Measurements from ENCODE around the gene BRF1. TPM values are rescaled to one million over a fixed set of nuclear protein-coding genes. Genes with fewer than 3 reads are reported as not detected.
"Not testable (repeated sequence)": the region's sequence is repeated elsewhere in the genome, so short reads cannot be mapped to it uniquely, and the experiment has no call there.

BRF1 gene
- total RNA-seq, 2 experiments from 2014 or later, result 21.9 to 22.8 TPM

DNA sequence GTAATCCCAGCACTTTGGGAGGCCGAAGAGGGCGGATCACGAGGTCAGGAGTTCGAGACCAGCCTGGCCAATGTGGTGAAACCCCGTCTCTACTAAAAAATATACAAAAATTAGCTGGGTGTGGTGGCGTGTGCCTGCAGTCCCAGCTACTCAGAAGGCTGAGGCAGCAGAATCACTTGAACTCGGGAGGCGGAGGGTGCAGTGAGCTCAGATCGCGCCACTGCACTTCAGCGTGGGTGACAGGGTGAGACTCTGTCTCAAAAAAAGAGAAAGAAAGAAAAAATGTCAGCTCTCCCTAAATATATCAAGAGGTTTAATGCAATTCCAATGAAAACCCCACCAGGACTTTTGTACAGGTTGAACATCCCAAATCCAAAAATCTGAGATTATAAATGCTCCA is 3.5 kb downstream of the BRF1 start:
- not testable (repeated sequence) for H3K27me3 Mint-ChIP-seq, H3K4me3 Mint-ChIP-seq, H3K9me3 Mint-ChIP-seq, DNase-seq, H3K36me3 Mint-ChIP-seq, H3K27ac Mint-ChIP-seq
- peaks cover 41% of the 10 kb centered on the region for H3K4me1 Mint-ChIP-seq

GRCh38 chr14:105294142-105294597 is 6.6 kb downstream of the BRF1 start:
- peak; percentile 77 for DNase-seq
- peaks cover 4% of the 10 kb centered on the region for H3K36me3 Mint-ChIP-seq
- H3K27ac Mint-ChIP-seq, result peak overlapping the region; percentile 87
- peaks cover 45% of the 10 kb centered on the region for H3K4me1 Mint-ChIP-seq
- no peaks in the 10 kb centered on the region for H3K9me3 Mint-ChIP-seq
- H3K27me3 Mint-ChIP-seq, result no peaks in the 10 kb centered on the region
- H3K4me3 Mint-ChIP-seq, result peak overlapping the region; percentile 56

DNA sequence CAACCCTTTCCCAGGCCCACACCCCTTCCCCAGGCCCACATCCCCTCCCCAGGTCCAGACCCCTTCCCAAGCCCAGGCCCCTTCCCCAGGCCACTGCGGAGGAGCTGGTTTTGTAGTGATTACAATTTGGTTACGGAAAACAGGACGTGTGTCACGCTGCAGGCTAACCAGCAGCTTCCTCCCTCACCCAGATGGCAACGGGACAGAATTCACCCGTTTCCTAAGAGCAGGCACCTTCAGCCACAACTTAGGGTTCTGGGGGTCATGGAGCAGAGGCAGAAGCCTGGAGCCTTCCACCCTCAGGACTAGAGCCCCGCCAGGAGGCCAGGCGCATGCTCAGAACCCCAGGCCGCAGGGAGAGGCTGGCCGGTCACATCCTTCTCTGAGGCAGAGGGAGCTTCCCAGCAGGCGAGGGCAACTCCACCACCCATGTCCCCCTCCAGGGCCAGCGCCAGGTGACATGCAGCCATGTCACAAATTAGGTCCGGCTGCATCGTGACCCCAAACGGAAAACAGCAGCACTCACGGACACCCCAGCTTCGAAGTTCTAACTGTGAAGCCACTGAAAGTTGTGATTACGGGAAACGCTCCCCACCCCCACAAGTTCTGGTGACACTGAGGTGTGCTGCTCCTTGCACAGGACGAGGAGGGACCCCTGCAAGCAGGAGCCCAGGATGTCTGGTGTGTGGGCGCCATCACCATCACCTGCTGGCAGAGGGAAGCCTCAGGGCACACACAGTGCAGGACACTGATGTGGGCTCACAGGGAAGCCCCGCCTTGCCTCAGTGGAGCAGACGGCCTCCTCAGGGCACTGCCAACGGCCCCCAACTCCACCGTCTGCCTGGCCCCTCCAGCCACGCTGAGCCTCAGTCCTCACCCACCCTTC is 7.7 kb downstream of the BRF1 start:
- Mint-ChIP-seq H3K36me3 (peaks cover 2% of the 10 kb centered on the region), H3K27ac (peak overlapping the region; percentile 86), H3K9me3 (no peaks in the 10 kb centered on the region), H3K4me1 (peaks cover 38% of the 10 kb centered on the region), H3K27me3 (no peaks in the 10 kb centered on the region), H3K4me3 (peak overlapping the region; percentile 56)
- DNase-seq, result peak; percentile 71

DNA sequence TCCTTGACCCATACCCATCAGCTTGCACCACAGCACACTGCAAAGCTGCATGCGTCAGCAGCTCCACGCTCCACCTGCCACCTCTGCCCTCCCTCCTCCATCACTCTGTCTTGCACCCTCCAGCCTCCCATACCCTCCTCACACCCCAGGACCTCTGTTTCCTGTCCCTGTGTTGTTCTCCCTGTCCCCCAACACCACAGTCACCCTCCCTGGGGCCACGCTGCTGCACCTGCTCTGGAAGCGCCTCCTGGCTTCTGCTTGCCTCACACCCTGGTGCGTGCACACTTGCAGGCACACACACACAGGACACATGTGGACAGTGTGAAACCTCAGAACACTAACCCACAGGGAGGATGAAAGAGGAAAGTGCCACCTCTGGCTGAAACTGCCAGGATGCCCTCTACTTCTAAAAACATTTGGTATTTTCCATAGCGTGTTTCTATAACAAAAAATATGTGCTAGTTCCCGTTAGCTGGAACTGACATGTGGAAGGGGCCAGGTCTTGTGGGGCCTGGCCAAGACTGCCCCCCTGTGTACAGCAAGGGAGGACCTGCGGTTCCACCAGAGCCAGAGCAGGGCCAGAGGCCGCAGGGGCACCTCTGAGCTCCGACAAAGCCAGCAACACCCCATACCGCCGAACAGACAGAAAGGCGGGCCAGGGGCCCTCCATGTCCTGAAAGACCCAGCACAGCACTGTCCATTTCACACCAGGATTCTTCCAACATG is 10.0 kb downstream of the BRF1 start:
- no peaks in the 10 kb centered on the region for H3K9me3 Mint-ChIP-seq
- no peak for DNase-seq
- peaks cover 2% of the 10 kb centered on the region for H3K36me3 Mint-ChIP-seq
- no peak overlapping the region for H3K27ac Mint-ChIP-seq
- peaks cover 38% of the 10 kb centered on the region for H3K4me1 Mint-ChIP-seq
- no peaks in the 10 kb centered on the region for H3K27me3 Mint-ChIP-seq
- no peak overlapping the region for H3K4me3 Mint-ChIP-seq

- H3K27me3 Mint-ChIP-seq, H3K4me3 Mint-ChIP-seq, H3K27ac Mint-ChIP-seq, H3K9me3 Mint-ChIP-seq, DNase-seq, H3K36me3 Mint-ChIP-seq: not testable (repeated sequence)
- H3K4me1 Mint-ChIP-seq, result peaks cover 34% of the 10 kb centered on the region
Observed at GRCh38 chr14:105288936-105289335, 11.9 kb downstream of the BRF1 start.

- Mint-ChIP-seq H3K27ac (no peak overlapping the region), H3K36me3 (no peaks in the 10 kb centered on the region)
Observed at GRCh38 chr14:105287249-105288102, 13.3 kb downstream of the BRF1 start.

GRCh38 chr14:105286759-105287144 is 14.0 kb downstream of the BRF1 start:
- no peak for DNase-seq
- Mint-ChIP-seq H3K36me3 (no peaks in the 10 kb centered on the region), H3K9me3 (no peaks in the 10 kb centered on the region), H3K4me1 (peaks cover 27% of the 10 kb centered on the region), H3K4me3 (no peak overlapping the region), H3K27me3 (no peaks in the 10 kb centered on the region), H3K27ac (peak overlapping the region; percentile 8)

More at GRCh38 chr14:105287249-105288102, 13.3 kb downstream of the BRF1 start:
- Mint-ChIP-seq H3K4me1 (peaks cover 26% of the 10 kb centered on the region), H3K27me3 (no peaks in the 10 kb centered on the region), H3K4me3 (no peak overlapping the region), H3K9me3 (no peaks in the 10 kb centered on the region)
- DNase-seq, result no peak

GRCh38 chr14:105285174-105285573 is 15.6 kb downstream of the BRF1 start:
- no peak overlapping the region for H3K4me3 Mint-ChIP-seq
- H3K27me3 Mint-ChIP-seq, result no peaks in the 10 kb centered on the region
- H3K27ac Mint-ChIP-seq, result no peak overlapping the region
- H3K36me3 Mint-ChIP-seq, result no peaks in the 10 kb centered on the region
- no peak for DNase-seq
- peaks cover 19% of the 10 kb centered on the region for H3K4me1 Mint-ChIP-seq
- H3K9me3 Mint-ChIP-seq, result no peaks in the 10 kb centered on the region

- H3K9me3 Mint-ChIP-seq, result no peaks in the 10 kb centered on the region
- H3K36me3 Mint-ChIP-seq, result no peaks in the 10 kb centered on the region
- peak overlapping the region; percentile 1 for H3K27ac Mint-ChIP-seq
- peaks cover 19% of the 10 kb centered on the region for H3K4me1 Mint-ChIP-seq
- DNase-seq, result no peak
- no peaks in the 10 kb centered on the region for H3K27me3 Mint-ChIP-seq
- H3K4me3 Mint-ChIP-seq, result peak overlapping the region; percentile 59
Observed at GRCh38 chr14:105283899-105284298, 16.9 kb downstream of the BRF1 start.

DNA sequence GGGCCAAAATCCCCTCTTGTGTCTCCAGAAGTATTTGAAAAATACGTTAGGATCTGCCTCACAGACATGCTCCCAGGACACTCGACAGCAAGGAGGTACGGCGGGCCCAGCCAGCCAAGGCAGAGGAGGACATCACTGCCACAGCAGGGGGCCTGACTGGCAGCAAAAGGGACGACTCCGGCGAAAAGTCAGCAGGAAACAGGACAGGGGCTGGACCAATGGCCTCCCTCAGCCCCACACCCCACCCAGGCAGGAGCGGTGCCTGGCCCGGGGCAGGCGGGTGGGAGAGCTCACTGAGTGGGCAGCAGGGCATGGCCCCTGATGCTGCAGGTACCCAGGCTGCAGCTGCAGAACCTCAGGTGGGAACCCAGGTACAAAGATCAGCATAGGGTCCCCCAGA is 17.8 kb downstream of the BRF1 start:
- Mint-ChIP-seq H3K27me3 (no peaks in the 10 kb centered on the region), H3K9me3 (no peaks in the 10 kb centered on the region), H3K4me3 (no peak overlapping the region), H3K4me1 (peaks cover 19% of the 10 kb centered on the region), H3K27ac (no peak overlapping the region), H3K36me3 (no peaks in the 10 kb centered on the region)
- no peak for DNase-seq

GRCh38 chr14:105282098-105282725 is 18.6 kb downstream of the BRF1 start:
- DNase-seq, result no peak
- Mint-ChIP-seq H3K4me1 (peaks cover 19% of the 10 kb centered on the region), H3K9me3 (no peaks in the 10 kb centered on the region), H3K36me3 (no peaks in the 10 kb centered on the region), H3K27me3 (no peaks in the 10 kb centered on the region), H3K4me3 (no peak overlapping the region), H3K27ac (no peak overlapping the region)

DNA sequence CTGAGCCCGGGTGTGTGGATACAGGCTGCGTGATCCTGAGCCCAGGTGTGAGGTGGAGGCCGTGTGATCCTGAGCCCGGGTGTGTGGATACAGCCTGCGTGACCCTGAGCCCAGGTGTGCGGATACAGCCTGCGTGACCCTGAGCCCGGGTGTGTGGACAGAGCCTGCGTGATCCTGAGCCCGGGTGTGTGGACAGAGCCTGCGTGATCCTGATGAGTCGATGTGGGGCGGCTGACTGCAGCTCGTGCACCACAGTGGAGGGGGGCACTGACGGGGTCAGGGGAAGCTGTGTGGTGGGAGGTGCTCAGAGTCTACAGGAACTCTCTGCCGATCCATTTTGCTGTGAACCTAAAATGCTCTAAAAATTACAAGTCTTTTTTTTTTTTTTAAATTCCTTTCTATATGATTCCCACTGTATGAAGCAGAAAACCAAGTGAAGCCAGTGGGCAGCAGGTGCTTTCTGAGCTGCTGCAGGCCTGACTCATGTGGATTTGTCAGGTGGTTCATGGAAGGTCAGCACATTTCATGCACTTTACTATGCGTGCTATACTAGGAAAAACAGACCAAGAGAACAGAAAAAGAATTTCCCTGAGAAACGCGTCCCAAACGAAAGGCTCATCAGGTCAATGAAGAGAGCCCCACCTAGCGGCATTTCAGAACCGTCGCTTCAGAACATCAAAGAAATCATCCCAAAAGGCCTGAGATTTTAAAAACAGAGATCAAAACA is 19.3 kb downstream of the BRF1 start:
- Mint-ChIP-seq H3K4me1 (peaks cover 19% of the 10 kb centered on the region), H3K27me3 (no peaks in the 10 kb centered on the region), H3K27ac (no peak overlapping the region), H3K4me3 (no peak overlapping the region), H3K9me3 (no peaks in the 10 kb centered on the region), H3K36me3 (no peaks in the 10 kb centered on the region)
- no peak for DNase-seq

- H3K27ac Mint-ChIP-seq, result no peak overlapping the region
- H3K9me3 Mint-ChIP-seq, result no peaks in the 10 kb centered on the region
- DNase-seq, result no peak
- H3K4me3 Mint-ChIP-seq, result no peak overlapping the region
- H3K27me3 Mint-ChIP-seq, result no peaks in the 10 kb centered on the region
- H3K4me1 Mint-ChIP-seq, result peaks cover 18% of the 10 kb centered on the region
- H3K36me3 Mint-ChIP-seq, result no peaks in the 10 kb centered on the region
Observed at GRCh38 chr14:105280525-105280924, 20.3 kb downstream of the BRF1 start.

All from activated naive CD8-positive, alpha-beta T cell treated with anti-CD3 and anti-CD28 coated beads for 36 hours (primary cell).